CD14-positive monocyte (primary cell): ENCODE results near the gene PNPLA4. TPM values are rescaled to one million over a fixed set of nuclear protein-coding genes. Genes with fewer than 3 reads are reported as not detected.
A peak's percentile ranks its signal among the peaks of the same experiment; 100 is the strongest.

Experiments
- DNase-seq, 3 donors: peaks; one replicate each; pipeline ENCODE4 v3.0.0-alpha.2; 2011 to 2022
- H2AFZ ChIP-seq: 2 replicates; pipeline ENCODE4 v1.6.0; 2012; ENCODE audit warnings: mild to moderate bottlenecking, low read depth, low read length, inconsistent platforms; ENCODE audit not compliant: insufficient read depth, poor library complexity, severe bottlenecking
- H3K27ac ChIP-seq, 2 donors: 1 replicate in 1 of 2; 2 replicates in 1 of 2; pipeline ENCODE4 v1.5.1; 2012 to 2013; ENCODE audit warnings: low read length in 2 of 2, control low read depth in 1 of 2, inconsistent platforms in 1 of 2, low read depth in 1 of 2, mild to moderate bottlenecking in 1 of 2
- H3K27me3 ChIP-seq, 2 donors: one replicate each; pipeline versions ENCODE4 v1.6.0 to v1.6.1; 2011 to 2013; ENCODE audit warnings: low read length in 2 of 2; ENCODE audit not compliant: control insufficient read depth in 2 of 2, insufficient read depth in 2 of 2
- H3K36me3 ChIP-seq, 2 donors: replicated peaks in 1 of 2; 1 replicate in 1 of 2; 2 replicates in 1 of 2; pipeline versions ENCODE4 v1.5.1 to v1.6.1; 2012 to 2013; ENCODE audit warnings: low read length in 2 of 2, control low read depth in 1 of 2, inconsistent platforms in 1 of 2, mild to moderate bottlenecking in 1 of 2; ENCODE audit not compliant: insufficient read depth in 2 of 2, control insufficient read depth in 1 of 2
- H3K4me1 ChIP-seq, 2 donors: 1 replicate in 1 of 2; 2 replicates in 1 of 2; pipeline versions ENCODE4 v1.5.1 to v1.6.1; 2012 to 2013; ENCODE audit warnings: low read length in 2 of 2, control low read depth in 1 of 2, inconsistent platforms in 1 of 2, mild to moderate bottlenecking in 1 of 2, moderate library complexity in 1 of 2; ENCODE audit not compliant: insufficient read depth in 2 of 2, control insufficient read depth in 1 of 2
- H3K4me2 ChIP-seq: replicated peaks from 2 replicates; pipeline ENCODE3; 2012; ENCODE audit warnings: low read length, moderate library complexity, mild to moderate bottlenecking; ENCODE audit not compliant: poor library complexity, severe bottlenecking; ENCODE audit errors: extremely low read depth
- H3K4me3 ChIP-seq, 3 experiments: fragments of 200-600 bp in 1 of 3; sonication (generic) in 1 of 3; replicated peaks in 1 of 3; 1 replicate in 2 of 3; 2 replicates in 1 of 3; pipeline ENCODE4 v1.5.1; 2011 to 2013; ENCODE audit warnings: low read length in 3 of 3, mild to moderate bottlenecking in 3 of 3, control low read depth in 2 of 3, low read depth in 2 of 3, inconsistent platforms in 1 of 3, moderate library complexity in 1 of 3
- H3K79me2 ChIP-seq: 2 replicates; pipeline ENCODE4 v1.6.0; 2012; ENCODE audit warnings: mild to moderate bottlenecking, control low read depth, inconsistent platforms, low read length, moderate library complexity; ENCODE audit not compliant: insufficient read depth
- H3K9ac ChIP-seq: 2 replicates; pipeline ENCODE4 v1.6.0; 2017; ENCODE audit warnings: low read length, mild to moderate bottlenecking; ENCODE audit not compliant: insufficient read depth, poor library complexity, severe bottlenecking
- H3K9me3 ChIP-seq, 2 donors: replicated peaks in 1 of 2; 1 replicate in 1 of 2; 2 replicates in 1 of 2; pipeline versions ENCODE4 v1.5.1 to v1.6.1; 2012 to 2013; ENCODE audit warnings: low read length in 2 of 2, control low read depth in 1 of 2; ENCODE audit not compliant: control insufficient read depth in 1 of 2, insufficient read depth in 1 of 2
- H4K20me1 ChIP-seq: 2 replicates; pipeline ENCODE4 v1.6.0; 2012; ENCODE audit warnings: mild to moderate bottlenecking, low read length, control low read depth, moderate library complexity; ENCODE audit not compliant: insufficient read depth
- H3K27ac Mint-ChIP-seq, 7 donors: one replicate each; pipeline ENCODE4 v1.8.0; 2020; ENCODE audit warnings: mild to moderate bottlenecking in 7 of 7, mixed read lengths in 7 of 7, moderate library complexity in 6 of 7, inconsistent platforms in 2 of 7
- H3K27me3 Mint-ChIP-seq, 3 donors: one replicate each; pipeline ENCODE4 v1.8.0; 2021 to 2022; ENCODE audit warnings: low read depth in 3 of 3, mild to moderate bottlenecking in 3 of 3, mixed read lengths in 3 of 3, moderate library complexity in 3 of 3, inconsistent platforms in 1 of 3
- H3K36me3 Mint-ChIP-seq, 2 donors: one replicate each; pipeline ENCODE4 v1.8.0; 2020; ENCODE audit warnings: mixed read lengths in 2 of 2, inconsistent platforms in 1 of 2, mild to moderate bottlenecking in 1 of 2
- H3K4me1 Mint-ChIP-seq: one replicate; pipeline ENCODE4 v1.8.0; 2020; ENCODE audit warnings: mild to moderate bottlenecking, mixed read lengths
- H3K4me3 Mint-ChIP-seq, 2 donors: one replicate each; pipeline ENCODE4 v1.8.0; 2020; ENCODE audit warnings: mild to moderate bottlenecking in 2 of 2, mixed read lengths in 2 of 2, moderate library complexity in 1 of 2
- H3K9me3 Mint-ChIP-seq, 7 donors: one replicate each; pipeline ENCODE4 v1.8.0; 2020 to 2022; ENCODE audit warnings: mixed read lengths in 7 of 7, mild to moderate bottlenecking in 6 of 7, moderate library complexity in 6 of 7, inconsistent platforms in 2 of 7
- WGBS: methylation state at CpG from one replicate; pipeline ENCODE4 v1.1.5; 2013; ENCODE audit warnings: missing lambda C conversion rate; ENCODE audit not compliant: insufficient coverage; 5-methylcytosine and 5-hydroxymethylcytosine counted together
- intact Hi-C, 2 donors: fragments of 100-400 bp; cut with micrococcal nuclease; formaldehyde crosslinking; loops; one replicate each; pipeline versions ENCODE4 v1.15.0 to v1.15.1; 2023
- polyA minus RNA-seq: library from RNA; depleted of rRNA, polyadenylated mRNA; stranded (reverse); fragments of >200 nt; gene quantifications from 2 replicates; pipeline ENCODE4 v1.2.3, GENCODE V29; 2012
- polyA plus RNA-seq, 3 donors: library from polyadenylated mRNA; depleted of rRNA in 1 of 3; unstranded in 2 of 3; stranded (reverse) in 1 of 3; fragments of 300-500 nt in 2 of 3; fragments of >200 nt in 1 of 3; fragmentation: Illumina TruSeq in 2 of 3; gene quantifications; 1 replicate in 2 of 3; 2 replicates in 1 of 3; pipeline ENCODE4 v1.2.3, GENCODE V29; 2012 to 2021
- total RNA-seq, 12 experiments: library from RNA in 1 of 12; stranded (reverse) in 1 of 12; fragments of 120-200 nt in 1 of 12; gene quantifications; one replicate each; pipeline ENCODE4 v1.2.4 and lab custom pipeline; 2013 to 2026; ENCODE audit warnings: mixed read lengths in 6 of 12, inconsistent platforms in 1 of 12
- TF ChIP-seq, protein P1 (sequence below): fragments of 200-600 bp; IDR thresholded peaks from one replicate; pipeline ENCODE4 v1.8.0; 2022; ENCODE audit warnings: antibody characterized with exemption, mild to moderate bottlenecking

The PNPLA4 gene, protein sequence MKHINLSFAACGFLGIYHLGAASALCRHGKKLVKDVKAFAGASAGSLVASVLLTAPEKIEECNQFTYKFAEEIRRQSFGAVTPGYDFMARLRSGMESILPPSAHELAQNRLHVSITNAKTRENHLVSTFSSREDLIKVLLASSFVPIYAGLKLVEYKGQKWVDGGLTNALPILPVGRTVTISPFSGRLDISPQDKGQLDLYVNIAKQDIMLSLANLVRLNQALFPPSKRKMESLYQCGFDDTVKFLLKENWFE
- total RNA-seq (2013), result 6.5 TPM
- polyA plus RNA-seq (10 to 100 TPM in 2 of 3 donors, 1 to 10 TPM in 1; 7.1 to 21.5 (median 14.4) TPM), polyA minus RNA-seq (4.1 and 4.6 TPM in 2 replicates), total RNA-seq (lab: John Stamatoyannopoulos, UW) (0.29 to 3.0 (median 1.8) reads per million in 11 experiments)

DNA sequence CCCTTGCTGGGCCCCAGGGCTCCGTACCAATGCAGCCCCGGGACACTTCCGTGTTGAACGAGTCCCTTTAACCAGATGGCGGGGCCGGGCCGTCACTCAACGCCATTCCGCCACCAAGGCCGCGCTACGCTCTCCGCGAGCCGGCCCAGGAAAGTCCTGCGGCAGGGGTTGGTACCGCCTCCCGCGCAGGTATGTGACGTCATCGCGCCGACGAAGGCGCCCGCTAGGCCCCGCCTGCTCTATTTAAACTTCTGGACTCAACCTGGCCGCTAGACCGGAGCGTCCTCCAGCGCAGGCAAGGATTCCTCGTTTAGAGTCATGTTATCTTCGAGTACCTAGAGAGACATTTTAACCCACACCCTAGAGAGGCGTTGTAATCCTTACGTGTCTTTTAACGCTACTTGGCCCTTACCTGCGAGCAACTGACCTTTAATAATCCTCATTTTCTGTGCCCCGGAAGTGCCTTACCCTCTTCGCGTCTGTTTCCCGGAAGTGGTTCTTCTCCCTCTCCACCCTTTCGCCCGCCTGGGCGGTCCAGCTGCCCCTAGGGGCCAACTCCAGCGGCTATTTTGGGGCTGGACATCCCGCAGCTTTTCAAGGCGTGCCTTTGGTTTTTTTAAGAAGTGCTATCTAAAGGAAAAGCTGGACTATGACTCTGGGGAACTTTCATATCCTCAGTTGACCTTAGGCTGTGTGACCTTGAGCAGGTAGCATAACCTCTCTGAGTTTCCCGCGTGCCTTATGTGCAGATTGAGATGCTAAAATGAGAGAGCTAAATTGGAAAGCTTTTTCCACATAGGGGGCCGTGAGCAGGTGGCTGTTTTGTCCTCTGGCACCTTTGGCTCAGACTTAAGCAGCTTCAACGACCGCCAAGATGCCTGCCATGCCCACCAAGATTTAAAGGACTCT, at the start of gene PNPLA4:
PNPLA4 (minus strand) TSS at position 155 of the 909 bp plus-strand sequence. CDS start 1,294 bp downstream, outside the sequence.
- Mint-ChIP-seq H3K27me3 (peaks cover 0 to 5% (median 0%) of the 10 kb centered on the region in 3 donors), H3K36me3 (peaks cover 2 to 6% of the 10 kb centered on the region in 2 donors), H3K4me1 (peaks cover 14% of the 10 kb centered on the region), H3K9me3 (peaks cover 0 to 11% (median 5%) of the 10 kb centered on the region in 7 donors), H3K4me3 (peak within 1 kb of the TSS; percentile 83 to 89), H3K27ac (peak within 1 kb of the TSS; percentile 91 to 96 (median 94))
- Histone ChIP-seq H3K79me2 (no peaks in the 10 kb centered on the region), H3K9ac (peak within 1 kb of the TSS; percentile 71), H3K27me3 (no peaks in the 10 kb centered on the region), H2AFZ (peak within 1 kb of the TSS; percentile 91), H3K27ac (peak within 1 kb of the TSS; percentile 82 to 85), H3K36me3 (peaks cover 0 to 9% of the 10 kb centered on the region in 2 donors), H3K4me1 (peaks cover 6 to 7% of the 10 kb centered on the region in 2 donors), H3K9me3 (no peaks in the 10 kb centered on the region), H4K20me1 (no peaks in the 10 kb centered on the region), H3K4me2 (peak within 1 kb of the TSS; percentile 85), H3K4me3 (peak within 1 kb of the TSS; percentile 54 to 83 (median 66))
- 6% methylated on average over 31 of the region's 52 CpGs for WGBS
- intact Hi-C loops, result no loop called here
- DNase-seq, result peak; percentile 62 to 78 (median 76)
- TF ChIP-seq, protein P1, sequence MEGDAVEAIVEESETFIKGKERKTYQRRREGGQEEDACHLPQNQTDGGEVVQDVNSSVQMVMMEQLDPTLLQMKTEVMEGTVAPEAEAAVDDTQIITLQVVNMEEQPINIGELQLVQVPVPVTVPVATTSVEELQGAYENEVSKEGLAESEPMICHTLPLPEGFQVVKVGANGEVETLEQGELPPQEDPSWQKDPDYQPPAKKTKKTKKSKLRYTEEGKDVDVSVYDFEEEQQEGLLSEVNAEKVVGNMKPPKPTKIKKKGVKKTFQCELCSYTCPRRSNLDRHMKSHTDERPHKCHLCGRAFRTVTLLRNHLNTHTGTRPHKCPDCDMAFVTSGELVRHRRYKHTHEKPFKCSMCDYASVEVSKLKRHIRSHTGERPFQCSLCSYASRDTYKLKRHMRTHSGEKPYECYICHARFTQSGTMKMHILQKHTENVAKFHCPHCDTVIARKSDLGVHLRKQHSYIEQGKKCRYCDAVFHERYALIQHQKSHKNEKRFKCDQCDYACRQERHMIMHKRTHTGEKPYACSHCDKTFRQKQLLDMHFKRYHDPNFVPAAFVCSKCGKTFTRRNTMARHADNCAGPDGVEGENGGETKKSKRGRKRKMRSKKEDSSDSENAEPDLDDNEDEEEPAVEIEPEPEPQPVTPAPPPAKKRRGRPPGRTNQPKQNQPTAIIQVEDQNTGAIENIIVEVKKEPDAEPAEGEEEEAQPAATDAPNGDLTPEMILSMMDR, result peak; percentile 22

DNA sequence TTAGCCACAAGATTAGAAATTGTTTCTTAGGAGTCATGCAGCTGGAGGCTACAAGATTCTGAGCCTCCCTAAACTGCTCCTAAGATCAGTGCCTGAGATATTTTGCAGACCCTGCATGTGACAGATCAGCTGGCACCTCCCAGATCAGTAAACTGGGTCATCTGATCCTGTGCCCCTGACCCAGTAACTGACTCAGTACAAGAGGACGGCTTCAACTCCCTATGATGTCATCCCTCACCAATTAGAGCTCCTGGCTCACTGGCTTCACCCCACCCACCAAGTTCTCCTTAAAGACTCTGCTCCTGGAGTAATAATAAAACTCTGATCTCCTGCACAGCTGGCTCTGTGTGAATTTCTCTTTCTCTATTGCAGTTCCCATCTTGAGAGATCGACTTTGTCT, 45.4 kb upstream of the PNPLA4 start:
- no peak overlapping the region for H3K4me2 ChIP-seq
- TF ChIP-seq, protein P1, result no peak
- H4K20me1 ChIP-seq, result no peaks in the 10 kb centered on the region
- no peaks in the 10 kb centered on the region for H3K27me3 ChIP-seq
- WGBS, result no CpG with 5 or more reads among the region's 2 CpGs
- no peaks in the 10 kb centered on the region for H3K27me3 Mint-ChIP-seq
- H3K9ac ChIP-seq, result no peak overlapping the region
- H3K4me3 Mint-ChIP-seq, result no peak overlapping the region
- intact Hi-C loops, result no loop called here
- no peak overlapping the region for H3K27ac Mint-ChIP-seq
- no peak for DNase-seq
- no peaks in the 10 kb centered on the region for H3K4me1 ChIP-seq
- no peaks in the 10 kb centered on the region for H3K9me3 ChIP-seq
- H2AFZ ChIP-seq, result no peak overlapping the region
- H3K4me3 ChIP-seq, result no peak overlapping the region
- no peaks in the 10 kb centered on the region for H3K36me3 ChIP-seq
- no peak overlapping the region for H3K27ac ChIP-seq
- no peaks in the 10 kb centered on the region for H3K36me3 Mint-ChIP-seq
- no peaks in the 10 kb centered on the region for H3K79me2 ChIP-seq
- H3K4me1 Mint-ChIP-seq, result no peaks in the 10 kb centered on the region
- H3K9me3 Mint-ChIP-seq, result peaks cover 0 to 7% (median 4%) of the 10 kb centered on the region in 7 donors
